HPDE6-E6E7 (cell line): ENCODE measurements around the gene ASB18.
"Not testable (repeated sequence)": the region's sequence is repeated elsewhere in the genome, so short reads cannot be mapped to it uniquely, and the experiment has no call there.

Experiments used
- DNase-seq: peaks from one replicate; pipeline ENCODE4 v3.0.0; 2011; ENCODE audit warnings: missing footprints; ENCODE audit errors: extremely low spot score

The ASB18 gene

DNA sequence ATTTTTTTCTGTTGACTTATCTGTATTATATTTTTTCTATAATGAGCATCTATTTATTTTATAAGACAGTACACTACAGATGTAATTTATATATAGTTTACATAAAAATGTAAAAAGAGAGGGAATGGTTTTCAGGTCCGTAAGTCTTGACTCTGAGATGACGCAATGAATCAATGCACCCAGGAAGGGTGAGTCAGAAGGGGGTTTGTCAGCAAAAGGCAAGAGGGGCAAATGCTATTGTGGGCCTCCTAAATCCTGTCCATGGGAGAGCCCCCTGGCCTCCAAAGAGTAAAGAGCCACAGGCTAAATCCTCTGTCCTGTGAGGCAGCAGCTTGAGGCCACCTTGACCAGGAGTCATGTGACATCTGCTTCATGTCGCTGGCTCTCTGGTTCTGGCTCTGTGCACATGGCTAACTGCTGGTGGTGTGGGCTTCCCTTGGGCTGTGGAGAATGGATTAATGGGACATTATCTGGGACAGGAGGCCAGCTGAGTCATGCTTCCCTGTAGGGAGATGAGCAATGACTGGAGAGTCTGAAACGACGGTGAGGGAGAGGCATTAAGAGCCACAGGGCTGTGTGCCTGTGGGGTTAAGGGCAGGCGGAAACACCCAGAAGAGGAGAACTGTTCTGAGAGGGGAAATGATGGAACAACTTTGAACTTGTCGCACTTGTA, 22.8 kb upstream of the ASB18 start:
- DNase-seq: peak; percentile 39

DNA sequence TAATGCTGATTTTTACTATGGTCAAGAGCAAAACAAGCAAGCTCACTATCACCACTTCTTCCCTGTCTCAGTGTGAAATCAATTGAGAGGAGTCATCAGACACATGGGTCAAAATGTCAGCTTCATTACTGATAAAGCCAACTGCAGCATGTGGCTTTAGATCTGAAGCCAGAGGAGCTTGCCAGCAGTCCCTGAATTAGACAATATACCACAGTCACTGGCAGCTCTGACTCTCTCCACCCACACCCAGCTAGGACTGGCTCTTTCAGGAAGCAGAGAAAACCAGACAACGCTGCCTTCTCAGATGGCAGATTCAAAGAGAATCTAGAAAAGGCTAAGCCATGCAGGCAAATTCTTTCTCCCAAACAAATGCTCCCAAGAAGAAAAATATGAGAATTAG, 20.0 kb upstream of the ASB18 start:
- DNase-seq: no peak

DNA sequence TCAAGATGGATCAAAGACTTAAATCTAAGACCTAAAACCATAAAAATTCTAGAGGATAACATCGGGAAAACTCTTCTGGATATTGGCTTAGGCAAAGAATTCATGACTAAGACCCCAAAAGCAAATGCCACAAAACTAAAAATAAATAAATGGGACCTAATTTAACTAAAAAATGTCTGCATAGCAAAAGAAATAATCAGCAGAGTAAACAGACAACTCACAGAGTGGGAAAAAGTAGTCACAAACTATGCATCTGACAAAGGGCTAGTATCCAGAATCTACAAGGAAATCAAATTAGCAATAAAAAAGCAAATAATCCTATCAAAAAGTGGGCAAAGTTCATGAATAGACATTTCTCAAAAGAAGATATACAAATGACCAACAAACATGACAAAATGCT, 18.2 kb upstream of the ASB18 start:
- DNase-seq: no peak

GRCh38 chr2:236281423-236281822, 17.2 kb upstream of the ASB18 start:
- DNase-seq: no peak

DNA sequence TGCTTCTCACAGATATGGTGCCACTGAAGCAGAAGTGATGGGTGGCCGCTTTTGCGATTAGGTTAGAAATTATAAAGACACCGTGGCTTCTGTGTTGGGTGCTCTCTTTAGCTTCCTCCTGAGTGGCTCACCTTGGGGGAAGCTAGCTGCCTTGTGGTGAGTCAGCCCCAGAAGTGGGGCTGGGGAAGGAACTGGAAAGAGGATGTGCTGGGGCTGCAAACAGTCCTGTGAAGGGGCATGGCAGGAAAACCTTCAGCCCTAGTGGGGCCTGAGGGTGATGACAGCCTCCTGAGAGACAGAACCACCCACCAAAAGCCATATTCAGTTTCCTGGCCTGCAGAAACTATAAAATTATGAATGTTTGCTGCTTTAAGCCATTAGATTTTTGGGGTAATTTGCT, 8.9 kb upstream of the ASB18 start:
- DNase-seq: no peak

DNA sequence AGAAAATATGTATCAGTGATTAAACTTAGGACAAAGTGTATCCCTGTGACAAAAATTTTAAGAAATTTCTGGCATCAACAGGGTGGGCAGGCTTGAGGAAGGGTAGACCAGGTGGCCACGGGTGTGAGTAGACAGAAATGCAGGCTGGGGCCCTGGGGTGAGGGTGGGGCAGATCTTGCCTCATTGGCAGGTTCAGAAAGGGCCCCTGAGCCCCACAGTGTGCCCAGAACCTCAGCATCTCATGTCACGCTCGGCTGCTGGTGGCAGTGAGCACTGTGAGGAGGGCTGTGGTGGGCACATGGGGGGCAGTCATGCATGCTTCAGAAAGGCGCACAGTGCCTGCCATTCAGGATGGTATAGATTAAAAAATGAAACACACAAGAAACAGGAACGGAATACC, 7.6 kb upstream of the ASB18 start:
- DNase-seq: no peak

DNA sequence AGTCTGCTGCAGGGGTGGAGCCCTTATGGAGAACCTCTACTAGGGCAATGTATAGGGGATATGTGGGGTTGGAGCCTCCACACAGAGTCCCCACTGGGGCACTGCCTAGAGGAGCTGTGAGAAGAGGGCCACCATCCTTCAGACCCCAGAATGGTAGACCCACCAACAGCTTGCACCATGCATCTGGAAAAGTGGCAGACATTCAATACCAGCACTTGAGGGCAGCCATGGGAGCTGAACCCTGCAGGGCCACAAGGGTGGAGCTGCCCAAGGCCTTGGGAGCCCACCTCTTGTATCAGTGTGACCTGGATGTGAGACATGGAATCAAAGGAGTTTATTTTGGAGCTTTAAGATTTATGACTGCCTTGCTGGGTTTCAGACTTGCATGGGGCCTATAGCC, 5.7 kb upstream of the ASB18 start:
- DNase-seq: not testable (repeated sequence)

DNA sequence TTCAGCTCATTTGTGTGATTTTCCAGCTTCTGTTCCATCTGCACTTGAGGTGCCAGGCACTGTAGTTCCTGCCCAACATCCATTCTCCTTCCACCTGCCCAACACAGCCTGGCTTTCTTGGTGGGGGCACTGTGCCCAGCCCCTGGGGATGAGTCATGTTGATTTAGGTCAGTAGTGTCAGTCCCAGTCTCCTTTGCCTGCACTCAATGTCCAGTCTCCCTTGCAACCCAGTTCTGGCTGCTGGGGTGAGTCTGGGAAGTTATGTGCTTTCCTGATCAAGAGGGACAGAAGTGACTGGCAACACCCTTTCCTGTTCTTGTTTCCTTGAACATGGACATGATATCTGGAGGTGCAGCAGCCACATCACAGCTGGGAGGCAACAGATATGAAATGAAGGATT, 1.5 kb upstream of the ASB18 start:
- DNase-seq: no peak

GRCh38 chr2:236262238-236262637, 2.0 kb downstream of the ASB18 start:
- DNase-seq: no peak

DNA sequence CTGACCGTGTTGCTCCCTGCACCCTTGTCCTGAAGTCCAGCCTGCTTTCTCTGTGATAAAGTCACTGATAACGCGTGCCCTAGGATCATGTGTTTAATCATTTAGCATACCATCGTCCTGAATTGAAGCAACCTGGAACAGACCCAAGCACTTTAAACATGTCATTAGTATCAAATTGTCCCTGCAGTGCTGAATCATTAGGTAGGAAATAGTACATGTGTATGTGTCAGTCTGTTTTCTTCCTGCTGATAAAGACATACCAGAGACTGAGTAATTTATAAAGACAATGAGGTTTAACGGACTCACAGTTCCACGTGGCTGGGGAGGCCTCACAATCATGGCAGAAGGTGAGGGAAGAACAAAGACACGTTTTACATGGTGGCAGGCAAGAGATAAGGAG, 2.8 kb downstream of the ASB18 start:
- no peak for DNase-seq

- no peak for DNase-seq
These were observed 4.8 kb downstream of the ASB18 start for GRCh38 chr2:236259371-236259770.

DNA sequence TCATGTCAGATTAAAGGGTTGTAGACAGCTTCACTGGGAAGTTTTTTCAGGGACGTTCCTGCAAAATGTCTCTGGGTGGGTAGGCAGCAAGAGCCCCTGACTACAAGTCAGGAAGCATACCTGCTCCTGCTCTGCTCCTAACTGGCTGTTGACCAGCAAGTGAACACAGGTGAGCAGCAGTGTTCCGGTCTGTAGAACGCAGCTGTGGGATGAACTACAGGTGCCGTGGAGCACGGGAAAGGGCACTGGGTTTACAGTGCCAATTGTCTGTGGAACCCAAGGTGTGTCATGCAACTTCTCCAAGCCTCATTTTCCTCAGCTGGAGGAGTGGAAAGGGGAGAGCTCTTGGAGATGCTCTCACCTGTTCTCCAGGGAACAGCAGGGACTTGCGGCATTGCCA, 6.6 kb downstream of the ASB18 start:
- no peak for DNase-seq

GRCh38 chr2:236257136-236257535, 7.1 kb downstream of the ASB18 start:
- DNase-seq: no peak

DNA sequence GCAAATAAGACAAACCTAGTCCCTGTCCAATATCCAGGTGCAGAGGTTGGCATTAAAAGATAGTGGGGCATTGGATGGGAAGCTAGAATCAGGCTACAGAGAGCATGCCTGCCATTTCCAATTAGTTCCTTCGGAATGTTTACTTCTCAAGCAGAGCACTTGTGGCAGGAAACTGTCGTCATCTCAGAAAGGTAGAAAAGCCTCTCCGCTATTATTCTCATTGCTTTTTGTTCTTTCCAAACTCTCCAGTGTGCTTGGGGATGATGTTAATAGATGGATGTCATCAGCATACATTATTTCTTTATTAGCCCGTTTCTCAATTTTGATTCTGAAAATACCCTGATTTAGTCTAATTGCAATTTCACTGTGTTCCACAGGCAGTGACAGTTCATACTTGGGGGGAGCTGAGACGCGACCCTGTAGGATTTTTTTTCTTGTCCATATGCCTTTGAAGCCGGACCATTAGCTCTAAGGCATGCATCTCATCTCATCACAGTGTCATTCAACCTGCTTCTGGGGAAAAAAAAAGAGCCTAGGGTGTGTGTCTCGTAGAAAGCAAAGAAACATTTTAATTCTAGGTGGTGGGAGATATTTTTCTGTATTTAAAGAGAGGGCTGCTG, 7.7 kb downstream of the ASB18 start:
- no peak for DNase-seq

DNA sequence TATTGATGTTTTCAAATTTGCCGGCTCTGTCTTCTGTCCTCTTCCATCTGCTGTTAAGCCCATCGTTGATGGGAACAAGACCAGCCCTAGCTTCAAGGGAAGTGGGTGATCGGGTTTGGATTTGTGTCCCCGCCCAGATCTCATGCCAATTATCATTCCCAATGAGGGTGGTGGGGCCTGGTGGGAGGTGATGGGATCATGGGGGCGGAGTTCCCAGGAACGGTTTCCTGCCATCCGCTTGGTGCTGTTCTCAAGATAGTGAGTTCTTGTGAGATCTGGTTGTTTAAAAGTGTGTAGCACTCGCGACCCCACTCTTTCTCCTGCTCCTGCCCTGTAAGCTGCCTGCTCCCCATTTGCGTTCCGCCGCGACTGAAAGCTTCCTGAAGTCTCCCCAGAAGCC, 9.5 kb downstream of the ASB18 start:
- no peak for DNase-seq

GRCh38 chr2:236254001-236254400, 10.2 kb downstream of the ASB18 start:
- no peak for DNase-seq

DNA sequence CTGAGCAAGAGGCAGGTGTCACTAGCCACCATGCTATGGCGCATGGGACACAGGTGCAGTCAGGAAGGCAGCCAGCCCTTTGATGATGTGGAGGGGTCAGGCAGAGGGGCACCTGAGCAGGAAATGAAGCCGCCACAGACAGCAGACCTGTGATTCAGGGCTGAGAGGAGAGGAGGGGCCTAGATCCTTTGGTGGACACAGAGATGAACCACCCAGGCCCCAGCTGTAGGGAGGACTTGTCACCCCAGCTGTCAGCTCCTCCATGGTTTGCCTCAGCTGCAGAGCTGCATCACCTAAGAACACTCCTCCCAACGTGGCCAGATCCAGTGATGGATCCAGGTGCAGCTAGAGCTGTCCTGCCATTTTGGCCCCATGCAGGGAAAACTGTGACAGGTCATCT, 11.6 kb downstream of the ASB18 start:
- DNase-seq: no peak

DNA sequence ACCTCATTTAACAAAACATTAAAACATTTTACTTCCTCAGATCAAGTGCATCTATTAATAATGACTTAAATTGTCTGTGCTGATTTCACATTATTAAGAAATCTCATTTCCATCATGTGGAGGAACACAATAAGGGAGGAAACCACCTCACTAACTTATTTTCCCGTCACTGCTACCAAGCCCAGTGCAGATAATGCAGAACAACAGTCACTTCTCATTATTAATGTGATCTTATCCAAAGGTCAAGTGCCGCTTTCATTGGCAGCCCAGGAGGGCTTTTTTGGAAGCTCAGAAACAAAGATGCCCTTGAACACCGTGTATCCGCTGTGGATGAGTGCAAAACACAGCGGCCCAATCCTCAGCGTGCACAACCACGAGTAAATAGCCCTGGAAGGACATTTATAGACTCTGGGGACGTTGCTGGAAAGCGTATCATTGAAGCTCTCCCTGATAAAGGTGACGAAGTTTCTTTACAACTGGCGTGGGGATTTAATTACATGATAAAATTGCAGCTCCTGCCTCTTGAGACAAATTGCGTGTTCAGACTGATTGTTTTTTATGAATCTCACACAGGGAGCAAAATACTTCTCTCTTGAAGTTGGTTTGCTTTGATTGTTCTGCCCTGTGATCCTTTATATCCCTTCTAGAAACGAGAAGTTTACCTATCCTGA, 13.2 kb downstream of the ASB18 start:
- no peak for DNase-seq

GRCh38 chr2:236250286-236250685, 13.9 kb downstream of the ASB18 start:
- no peak for DNase-seq

DNA sequence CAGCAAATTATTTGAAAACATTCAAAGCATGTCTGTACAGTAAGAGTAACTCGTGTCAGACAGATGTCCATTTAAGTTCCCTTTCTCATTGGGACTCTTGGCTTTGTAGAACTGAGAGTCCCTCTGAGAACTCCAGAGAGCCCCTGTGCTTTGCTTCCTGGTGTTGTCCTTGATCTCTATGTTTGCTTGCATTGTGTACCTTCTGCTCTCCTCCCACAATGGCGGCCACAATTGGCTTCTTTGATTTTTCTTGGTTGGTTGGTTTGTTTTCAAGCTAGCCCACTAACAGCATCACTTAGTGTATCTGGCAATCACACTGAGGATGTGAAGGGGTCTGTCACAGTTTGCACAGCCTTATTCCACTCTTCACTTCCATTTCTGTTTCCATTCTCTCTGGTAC, 15.1 kb downstream of the ASB18 start:
- DNase-seq: no peak

DNA sequence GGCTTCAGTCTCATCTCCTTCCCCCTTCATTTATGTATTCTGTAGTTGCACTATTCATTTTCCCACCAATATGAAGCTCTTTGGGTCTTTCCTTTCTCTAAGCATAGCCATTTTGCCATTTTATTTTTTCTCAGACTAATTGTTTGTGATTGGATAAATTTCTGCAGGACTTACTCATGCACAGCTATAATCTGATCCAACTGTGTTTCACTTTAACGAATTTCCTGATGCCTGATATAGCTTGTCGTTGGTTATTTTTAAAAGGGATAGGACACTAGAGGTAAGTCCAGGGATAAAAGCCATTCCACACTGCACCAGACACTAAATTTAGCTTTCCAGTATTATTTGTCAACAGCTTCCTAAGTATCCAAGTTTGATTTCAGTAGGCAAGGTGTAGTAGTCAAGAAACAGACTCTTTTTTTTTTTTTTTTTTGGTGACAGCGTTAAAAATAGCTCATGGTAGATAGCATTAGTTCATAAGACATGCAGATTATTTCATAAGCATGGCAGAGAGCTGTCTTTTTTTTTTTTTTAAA, 17.4 kb downstream of the ASB18 start:
- DNase-seq: no peak

DNA sequence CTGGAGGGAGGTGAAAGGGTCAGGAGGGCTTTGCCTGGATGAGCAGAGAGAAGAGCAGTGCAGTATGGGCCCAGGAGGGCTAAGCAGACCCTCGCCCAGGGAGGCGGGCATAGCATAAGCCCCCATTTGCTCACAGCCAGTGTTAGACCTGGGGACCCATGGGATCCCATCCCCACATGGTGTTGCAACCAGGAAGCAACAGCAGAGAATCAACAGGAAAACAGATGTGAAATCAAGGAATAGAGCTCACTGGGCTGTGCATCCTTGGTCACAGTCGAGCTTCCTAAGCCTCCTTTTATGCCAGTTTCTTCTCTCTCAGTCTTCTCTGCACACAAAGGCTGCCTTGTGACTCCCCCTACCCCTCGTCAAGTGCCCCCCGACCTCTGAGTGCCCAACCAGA, 19.9 kb downstream of the ASB18 start:
- no peak for DNase-seq

DNA sequence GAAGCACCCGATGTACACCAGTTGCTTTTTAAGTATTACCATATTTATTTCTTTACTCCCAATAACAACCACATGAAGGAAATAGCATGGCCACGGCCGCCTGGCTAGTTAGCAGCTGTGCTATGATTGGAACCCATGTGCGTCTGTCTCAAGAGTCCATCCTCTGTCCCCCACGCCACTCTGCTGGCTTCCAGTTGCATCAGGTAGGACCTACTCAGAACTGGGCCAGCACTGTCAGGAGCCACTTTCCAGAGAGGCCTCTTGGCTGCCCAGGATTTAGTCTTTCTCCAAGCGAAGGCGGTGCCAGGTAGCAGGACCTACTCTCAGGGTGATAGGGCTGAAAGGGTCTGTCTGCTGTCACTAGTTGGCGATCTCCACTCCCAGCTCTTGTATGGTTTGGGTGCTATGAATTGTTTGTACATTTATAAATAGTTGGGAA, 22.1 kb downstream of the ASB18 start:
- DNase-seq: no peak
